Activated CD4-positive, alpha-beta T cell treated with anti-CD3 and anti-CD28 coated beads, Interleukin-2, amount 50 U/mL, for 48 hours (primary cell): Measurements from ENCODE around the gene TULP3.

Experiments used
- DNase-seq, 2 experiments: peaks; one replicate each; pipeline ENCODE4 v3.0.0-alpha.2; 2020

The TULP3 gene

DNA sequence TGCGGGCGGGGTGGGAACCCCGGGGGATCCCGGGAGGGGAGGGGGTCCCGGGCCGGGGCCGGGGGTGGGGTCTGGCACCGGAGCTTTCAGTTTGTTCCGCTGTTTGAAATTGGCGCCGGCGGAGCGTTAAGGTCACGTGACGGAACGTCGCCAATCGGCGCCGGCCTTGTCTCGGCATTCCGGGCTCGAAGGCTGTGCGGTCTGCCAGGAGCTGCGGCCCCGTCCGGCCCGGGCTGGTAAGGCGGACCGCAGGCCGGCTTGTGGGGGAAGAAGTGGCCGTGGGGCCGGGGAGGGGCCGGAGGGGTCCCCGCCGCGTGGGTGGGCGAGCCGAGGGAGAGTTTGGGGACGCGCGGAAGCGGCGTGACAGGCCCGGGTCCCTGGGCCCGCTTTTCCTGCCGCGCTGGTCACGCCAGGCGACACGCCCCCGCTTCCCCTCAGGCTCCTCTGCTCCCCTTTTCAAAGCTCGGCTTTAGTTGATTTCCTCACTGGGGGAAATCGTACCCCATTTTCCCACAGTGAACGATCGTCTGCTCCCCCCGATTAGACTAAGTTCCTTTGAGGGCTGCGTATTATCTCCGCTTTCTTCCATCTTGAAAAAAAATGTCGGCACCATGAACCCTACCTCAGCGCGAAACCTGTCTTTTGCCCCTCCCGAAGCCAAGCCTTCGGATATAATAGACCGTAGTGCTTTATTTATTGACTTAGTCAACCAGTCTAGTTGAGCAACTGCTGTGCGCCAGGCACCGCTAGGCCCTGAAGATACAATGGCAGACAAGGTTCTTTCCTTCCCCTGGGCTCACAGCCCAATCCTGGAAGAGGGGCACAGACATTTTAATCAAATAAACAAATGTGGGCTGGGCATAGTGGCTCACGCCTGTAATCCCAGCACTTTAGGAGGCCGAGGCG lies 13.4 kb upstream of the TULP3 start, which contains the start of the genes FOXM1 and RHNO1:
TSS of gene FOXM1 (minus strand) at position 128 of the 906 bp plus-strand sequence. CDS start 2,696 bp downstream, outside the sequence.
TSS of gene RHNO1 (plus strand) at position 177 of the 906 bp plus-strand sequence. CDS start 8,144 bp downstream, outside the sequence.
- peak; percentile 88 to 89 for DNase-seq

DNA sequence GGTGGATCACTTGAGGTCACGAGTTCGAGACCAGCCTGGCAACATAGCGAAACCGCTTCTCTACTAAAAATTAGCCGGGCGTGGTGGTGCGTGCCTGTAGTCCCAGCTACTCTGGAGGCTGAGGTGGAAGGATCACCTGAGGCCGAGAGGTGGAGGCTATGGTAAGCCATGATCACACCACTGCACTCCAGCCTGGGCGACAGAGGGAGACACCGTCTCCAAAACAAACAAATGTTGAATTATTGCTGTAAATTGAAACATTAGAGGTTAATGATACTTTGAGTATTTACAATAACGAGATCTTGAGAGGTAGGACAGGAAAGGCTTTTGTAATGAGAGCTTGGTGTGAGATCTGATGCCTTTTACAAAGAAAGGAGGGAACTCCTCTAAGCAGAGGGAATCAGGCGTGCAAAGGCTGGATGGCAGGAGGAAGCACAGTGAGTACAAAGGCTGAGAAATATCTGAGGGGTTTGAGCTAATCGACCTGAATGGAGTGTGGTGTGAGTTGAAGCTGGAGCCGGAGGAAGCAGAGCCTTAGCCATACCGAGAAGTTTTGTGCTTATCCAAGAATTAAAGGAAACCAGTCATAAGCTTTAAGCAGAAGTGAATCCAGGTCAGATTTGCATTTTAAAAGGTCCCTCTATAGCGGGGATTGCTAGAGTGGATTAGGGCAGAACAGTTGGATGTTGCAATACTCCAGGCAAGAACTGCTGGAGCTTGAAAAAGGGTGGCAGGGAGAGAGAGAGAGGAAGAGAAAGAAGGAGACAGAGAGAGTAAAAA lies 12.5 kb upstream of the TULP3 start:
- DNase-seq, result peak in 1 of 2 experiments; percentile 16

DNA sequence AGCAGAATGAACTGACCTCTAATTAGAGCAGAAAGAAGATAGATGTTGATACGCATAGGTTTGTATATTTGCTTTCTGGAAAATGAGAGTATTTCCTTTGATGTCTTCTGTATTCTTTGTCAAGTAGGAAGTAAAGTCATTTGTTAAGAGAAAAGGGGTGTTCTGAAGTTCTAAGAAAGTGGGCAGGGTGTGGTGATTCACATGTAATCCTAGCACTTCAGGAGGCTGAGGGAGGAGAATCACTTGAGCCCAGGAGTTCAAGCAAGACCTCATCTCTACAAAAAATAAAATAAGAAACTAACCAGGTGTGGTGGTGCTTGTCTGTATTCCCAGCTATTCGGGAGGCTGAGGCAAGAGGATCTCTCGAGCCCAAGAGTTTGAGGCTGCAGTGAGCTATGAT lies 10.8 kb upstream of the TULP3 start:
- no peak for DNase-seq

DNA sequence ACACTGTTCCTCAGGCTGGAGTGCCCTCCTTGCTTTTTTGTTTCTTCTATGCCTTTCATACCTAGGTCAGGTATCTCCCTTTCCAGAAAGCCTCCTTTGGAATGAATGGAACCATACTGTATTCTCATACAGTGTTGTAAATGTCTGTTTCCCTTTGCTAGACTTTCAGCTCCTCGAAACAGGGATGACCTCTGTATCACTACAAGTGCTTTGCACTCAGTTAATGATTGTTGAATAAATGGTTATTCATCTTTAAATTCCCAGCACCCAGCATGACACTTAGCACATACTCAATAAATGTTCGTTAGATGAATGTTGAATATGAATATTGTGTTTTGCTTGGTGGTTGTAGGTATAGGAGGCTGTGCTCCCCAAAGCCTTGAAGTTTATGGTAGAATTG lies 5.9 kb upstream of the TULP3 start:
- no peak for DNase-seq

DNA sequence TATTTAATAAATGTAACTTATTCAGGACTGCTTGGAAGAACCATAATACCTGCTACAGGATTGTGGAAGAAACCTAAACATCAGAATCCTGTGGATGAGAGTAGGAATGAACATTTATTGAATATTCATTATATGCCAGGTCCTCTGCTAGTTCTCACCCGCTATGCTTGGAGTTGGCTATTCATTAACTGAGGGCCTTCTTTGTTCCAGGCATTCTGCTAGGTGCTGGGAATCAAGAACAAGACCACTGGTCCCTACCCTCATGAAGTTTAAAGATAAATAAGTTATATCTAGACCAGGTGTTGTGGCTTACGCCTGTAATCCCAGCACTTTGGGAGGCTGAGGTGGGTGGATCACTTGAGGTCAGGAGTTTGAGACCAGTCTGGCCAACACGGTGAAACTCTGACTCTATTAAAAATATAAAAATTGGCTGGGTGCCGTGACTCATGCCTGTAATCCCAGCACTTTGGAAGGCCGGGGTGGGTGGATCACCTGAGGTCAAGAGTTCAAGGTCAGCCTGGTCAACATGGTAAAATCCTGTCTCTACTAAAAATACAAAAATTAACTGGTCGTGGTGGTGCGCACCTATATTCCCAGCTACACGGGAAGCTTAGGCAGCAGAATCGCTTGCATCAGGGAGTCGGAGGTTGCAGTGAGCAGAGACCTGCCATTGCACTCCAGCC lies 3.8 kb upstream of the TULP3 start:
- no peak for DNase-seq

DNA sequence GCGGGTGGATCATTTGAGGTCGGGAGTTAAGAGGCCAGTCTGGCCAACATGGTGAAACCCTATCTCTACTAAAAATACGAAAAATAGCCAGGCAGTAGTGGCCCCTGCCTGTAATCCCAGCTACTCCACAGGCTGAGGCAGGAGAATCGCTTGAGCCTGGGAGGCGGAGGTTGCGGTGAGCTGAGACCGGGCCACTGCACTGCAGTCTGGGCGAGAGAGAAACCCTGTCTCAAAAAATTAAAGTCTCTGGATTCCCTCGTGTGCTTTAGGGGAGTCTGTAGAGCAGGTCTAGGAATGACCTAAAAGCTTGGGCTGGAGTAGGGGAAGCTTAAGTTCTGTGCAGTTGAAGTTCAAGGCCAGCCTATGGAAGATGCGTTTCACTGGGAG lies 697 bp upstream of the TULP3 start:
- DNase-seq, result no peak

DNA sequence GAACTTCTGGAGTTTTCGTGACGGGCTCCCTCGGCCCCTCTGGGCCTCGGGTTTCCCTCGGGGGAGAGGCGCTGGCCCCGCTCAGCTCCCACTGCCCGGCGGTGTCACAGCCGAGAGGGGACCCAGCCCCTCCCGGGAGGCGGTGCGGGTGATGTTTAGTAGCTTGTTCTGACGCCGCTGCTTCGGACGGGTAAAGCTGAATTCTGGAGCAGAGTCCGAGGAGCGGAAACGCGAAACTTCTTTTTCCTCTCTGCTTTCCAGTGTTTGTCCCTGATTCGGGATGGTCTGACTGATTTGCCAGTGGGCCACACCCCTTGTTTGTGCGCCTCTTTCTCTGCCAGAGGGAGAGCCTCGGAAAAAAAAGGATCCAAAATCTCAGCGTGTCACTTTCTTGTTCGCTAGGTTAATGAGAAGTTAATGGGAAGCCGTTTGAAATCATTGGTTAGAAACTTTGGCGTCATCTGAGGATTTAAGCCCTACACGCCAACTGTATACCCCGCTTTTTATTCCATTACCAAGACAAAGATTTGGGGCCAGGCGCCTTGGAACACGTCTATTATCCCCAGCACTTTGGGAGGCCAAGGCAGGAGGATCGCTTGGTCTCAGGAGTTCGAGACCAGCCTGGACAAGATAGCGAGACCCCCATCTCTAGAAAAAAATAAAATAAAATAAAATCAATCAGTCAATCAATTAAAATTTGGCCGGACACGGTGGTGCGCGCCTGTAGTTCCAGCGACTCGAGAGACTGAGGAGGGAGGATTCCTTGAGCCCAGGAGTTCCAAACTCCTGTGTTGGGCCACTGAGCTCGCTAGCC lies 756 bp downstream of the TULP3 start:
- DNase-seq, result peak; percentile 26 to 35

DNA sequence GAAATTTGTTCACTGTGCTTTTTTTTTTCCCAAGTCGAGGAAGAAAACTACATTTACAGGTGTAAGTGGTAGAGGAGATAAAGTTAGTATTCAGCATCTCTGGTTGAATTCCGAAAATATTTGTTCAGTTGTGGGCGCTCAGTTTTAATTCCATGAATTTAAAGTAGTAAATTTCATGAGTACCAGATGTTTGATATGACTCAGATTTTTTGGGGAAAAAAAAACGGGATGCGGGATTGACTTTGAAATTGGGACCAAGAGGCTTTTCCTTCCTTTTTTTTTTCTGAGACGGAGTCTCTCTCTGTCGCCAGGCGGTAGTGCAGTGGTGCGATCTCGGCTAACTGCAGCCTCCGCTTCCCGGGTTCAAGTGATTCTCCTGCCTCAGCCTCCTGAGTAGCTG lies 1.6 kb downstream of the TULP3 start:
- no peak for DNase-seq

DNA sequence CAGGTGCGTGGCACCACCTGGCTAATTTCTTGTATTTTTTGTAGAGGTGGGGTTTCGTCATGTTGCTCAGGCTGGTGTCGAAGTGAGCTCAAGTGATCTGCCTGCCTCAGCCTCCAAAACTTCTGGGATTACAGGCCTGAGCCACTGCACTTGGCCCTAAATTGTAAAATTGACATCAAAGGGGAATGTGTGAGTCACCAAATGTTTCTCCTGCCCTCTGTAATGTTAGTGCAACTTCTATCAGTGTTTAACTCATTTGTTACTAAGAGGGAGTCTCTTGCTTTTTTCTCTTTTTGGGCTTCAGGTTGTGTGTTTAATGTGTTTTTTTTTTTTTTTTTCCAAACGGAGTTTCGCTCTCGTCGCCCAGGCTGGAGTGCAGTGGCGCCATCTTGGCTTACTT lies 2.3 kb downstream of the TULP3 start:
- no peak for DNase-seq

DNA sequence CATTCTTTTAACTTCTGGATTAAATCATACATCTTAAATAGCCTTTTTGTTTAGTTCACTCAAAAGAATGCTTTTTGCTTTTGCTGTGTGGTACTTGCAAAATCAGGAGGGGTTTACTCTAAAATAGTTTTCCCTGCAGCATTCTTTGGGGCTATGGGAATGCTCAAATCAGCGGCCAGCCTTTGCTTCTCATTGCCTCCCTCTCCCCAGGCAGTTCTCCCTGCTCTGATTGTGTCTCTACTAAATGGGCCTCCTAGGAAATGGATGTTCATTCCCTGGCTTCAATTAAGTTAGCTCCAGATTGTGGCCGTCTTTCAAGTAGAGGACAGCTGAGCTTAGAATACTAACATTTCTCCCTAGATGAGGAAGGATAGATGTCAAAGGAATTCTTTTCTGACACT lies 4.4 kb downstream of the TULP3 start:
- no peak for DNase-seq

DNA sequence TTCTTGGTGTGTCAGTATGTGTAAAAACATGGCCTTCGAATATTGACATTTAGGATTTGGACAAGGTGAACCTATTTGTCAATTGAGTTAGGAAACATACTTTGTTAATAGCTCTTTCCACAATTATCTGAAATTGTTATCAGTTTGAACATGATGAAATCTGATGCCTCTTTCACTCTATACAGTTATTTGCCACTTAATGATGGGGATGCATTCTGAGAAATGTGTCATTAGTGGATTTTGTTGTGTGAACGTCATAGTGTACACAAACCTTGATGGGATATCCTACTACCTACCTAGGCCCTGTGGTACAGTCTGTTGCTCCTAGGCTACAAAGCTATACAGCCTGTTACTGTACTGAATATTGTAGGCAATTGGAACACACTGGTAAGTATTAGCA lies 4.8 kb downstream of the TULP3 start:
- no peak for DNase-seq

DNA sequence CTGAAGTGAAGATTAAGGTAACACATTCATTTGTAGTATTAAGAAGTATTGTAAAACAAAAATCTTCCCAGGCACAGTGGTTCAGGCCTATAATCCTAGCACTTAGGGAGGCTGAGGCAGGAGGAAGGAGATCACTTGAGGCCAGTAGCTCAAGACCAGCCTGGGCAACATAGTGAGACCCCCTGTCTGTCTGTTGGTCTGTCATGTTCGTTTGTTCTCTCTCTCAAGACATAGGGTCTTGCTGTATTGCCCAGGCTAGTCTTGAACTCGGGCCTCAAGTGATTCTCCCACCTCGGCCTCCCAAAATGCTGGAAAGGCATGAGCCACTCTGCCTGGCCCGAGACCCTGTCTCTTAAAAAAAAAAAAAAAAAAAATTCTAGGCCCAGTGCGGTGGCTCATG lies 6.7 kb downstream of the TULP3 start:
- DNase-seq, result no peak

DNA sequence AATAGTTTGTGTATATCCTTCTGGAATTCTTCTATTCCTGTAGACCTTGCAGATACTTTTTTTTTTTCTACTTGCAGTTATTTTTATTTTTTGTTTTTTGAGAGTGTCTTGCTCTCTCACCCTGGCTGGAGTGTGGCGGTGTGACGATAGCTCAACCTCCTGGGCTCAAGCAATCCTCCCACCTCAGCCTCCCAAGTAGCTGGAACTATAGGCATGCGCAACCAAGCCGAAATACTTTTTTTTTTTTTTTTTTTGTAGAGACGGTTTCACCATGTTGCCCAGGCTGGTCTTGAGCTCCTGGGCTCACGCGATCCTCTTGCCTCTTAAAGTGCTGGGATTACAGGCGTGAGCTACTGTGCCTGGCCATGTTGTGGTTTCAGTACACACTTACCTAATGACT lies 10.0 kb downstream of the TULP3 start:
- DNase-seq, result no peak

DNA sequence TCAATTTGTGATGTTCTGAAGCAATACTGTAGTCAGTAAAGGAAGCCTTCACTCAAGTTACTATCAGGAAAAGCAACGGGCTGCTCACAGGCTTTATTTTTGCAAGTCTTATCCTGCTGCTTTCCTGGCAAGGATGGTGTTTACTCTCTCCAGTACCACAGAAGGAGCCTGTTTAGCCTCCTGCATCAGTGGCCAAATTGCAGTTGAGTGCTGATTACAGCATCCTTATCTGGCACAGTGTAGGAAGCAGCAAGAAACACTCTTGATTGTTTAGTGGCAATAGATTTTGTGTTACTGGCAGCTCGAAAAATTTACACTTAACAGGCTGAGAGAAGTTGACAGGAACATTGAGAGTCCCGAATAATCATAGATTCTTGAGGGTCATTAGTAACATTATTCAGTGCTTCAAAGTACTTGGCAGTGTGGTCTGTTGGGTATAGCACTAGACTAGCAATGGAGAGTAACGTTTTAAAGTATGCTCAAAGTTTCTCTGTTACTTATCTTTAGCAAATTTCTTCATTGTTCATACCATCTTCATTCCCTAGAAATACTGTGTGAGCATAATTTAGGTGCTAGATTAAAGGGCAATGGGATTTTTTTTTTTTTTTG lies 11.7 kb downstream of the TULP3 start:
- no peak for DNase-seq

DNA sequence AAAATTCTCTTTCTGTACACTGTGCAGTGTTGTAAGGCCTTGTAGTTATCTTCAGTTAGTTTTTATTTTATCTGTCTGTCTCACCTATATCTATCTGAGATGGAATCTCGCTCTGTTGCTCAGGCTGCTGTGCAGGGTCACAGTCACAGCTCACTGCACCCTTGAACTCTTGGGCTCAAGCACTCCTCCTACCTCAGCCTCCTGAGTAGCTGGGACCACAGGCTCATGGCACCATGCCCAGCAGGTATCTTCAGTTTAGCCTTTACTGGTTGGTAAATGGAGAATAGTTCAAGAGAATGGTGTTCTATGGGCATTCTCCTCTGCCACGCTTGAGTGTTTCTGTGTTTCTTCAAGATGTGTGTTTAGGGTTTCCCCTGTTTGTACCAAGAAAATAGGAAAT lies 13.6 kb downstream of the TULP3 start:
- no peak for DNase-seq

DNA sequence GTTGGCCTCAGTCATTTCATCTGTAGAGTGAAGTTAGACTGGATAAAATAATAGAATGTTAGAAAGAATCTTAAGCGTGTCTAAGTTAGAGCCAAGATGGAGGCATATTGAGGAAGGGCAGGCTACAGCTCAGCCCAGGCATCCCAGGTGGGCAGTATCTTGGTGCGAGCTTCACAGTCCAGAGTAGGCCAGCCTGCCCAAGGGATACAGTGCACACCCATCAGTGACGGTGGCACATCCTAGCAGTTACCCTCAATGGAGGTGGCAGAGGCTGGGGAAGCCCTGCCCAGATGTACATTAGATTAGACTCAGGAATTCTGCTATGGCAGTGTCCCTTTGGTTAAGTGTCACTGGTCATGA lies 21.5 kb downstream of the TULP3 start:
- DNase-seq, result no peak

DNA sequence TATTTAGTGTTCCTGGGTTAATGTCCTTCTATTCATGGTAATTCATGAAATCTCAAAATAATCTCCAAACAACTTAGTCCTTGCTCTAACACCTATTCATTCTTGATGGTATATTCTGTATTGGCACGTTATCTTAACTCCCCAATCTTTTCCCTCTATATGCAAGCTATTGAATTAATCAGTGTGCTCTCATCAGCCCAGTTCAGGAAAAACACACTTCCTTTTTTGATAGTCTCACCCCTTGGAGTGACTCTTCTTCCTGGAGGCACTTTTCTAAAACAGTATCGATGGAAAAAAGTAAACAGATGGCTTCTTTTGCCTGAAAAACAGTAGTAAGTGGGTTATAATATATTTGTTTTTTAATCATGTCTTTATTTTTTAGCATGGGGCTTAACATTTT lies 28.6 kb downstream of the TULP3 start:
- no peak for DNase-seq

DNA sequence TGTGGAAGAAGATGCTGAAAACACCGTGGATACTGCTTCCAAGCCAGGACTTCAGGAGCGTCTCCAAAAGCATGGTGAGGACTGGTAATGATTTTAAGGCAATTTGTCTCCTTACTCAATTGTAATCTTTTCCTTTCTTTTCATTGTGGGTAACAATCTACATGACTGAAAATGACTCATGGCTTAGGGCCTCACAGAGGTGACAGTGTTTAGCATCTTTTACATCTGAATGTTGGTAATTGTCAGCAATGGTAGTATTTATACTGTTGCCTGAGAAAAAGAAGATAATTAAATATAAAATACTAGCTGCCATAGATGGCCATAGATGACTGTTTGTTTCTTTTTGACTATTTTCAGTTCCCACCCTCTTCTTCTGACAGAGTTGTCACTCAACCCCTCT lies 31.6 kb downstream of the TULP3 start:
- DNase-seq, result no peak

DNA sequence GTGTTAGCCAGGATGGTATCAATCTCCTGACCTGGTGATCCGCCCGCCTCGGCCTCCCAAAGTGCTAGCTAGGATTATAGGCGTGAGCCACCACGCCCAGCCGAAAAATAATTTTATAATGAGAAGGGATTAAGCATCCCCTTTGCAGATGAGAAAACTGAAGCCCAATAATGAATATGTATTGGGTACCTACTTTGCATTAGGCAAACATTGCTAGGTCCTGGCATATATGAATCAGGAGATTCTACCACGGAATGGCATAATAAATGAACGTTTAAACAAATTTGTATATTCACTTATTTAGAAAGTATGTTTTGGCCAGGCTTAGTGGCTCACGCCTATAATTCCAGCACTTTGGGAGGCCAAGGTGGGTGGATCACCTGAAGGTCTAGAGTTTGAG lies 32.4 kb downstream of the TULP3 start:
- no peak for DNase-seq

DNA sequence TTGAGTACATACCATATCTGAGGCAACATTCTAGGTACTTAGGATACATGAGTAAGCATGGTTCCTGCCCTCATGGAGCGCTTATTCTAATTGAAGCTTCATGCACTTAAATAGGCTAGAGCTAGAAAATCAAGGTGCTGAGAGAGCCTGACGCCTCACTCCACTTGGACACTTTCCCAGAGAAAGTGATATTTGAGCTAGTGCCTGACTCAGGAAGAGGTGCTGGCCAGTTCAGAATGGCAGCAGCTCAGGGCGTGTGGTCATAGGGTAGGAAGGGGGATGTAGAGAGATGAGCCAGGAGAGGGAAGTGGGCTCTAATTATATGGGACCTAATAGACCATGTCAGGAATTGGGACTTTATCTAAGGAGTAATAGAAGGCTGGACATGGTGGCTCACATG lies 33.3 kb downstream of the TULP3 start:
- no peak for DNase-seq

DNA sequence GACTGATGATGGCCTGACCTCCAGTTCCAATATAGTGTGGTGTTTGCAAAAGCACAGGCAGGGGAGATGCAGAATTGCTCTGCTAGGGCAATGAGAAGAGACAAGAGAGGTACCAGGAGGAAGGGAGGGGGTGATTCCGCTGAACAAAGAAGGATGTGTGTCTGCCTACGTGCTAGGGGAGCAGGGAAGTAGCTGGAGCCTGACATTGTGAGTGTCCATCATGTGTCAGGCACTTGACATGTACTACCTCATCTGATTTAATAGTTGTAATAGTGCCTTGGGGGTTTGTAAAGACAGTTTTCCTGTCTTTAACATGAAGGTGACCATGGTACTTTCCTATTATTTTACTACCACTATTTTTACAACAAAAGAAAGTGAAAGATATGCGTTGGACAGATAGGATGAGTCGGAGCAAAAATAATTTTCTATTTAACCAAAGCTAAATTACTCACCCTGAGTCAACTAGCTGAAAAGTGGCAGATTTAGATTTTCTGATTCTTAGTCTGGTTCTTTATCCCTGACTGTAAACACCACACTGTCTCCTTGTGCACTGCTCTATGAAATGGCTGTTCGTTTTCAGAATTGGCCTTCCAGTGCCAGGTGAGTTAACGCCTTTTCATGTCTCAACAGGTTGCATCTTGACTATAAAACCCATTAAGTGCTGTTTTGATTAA lies 34.8 kb downstream of the TULP3 start:
- DNase-seq, result no peak

DNA sequence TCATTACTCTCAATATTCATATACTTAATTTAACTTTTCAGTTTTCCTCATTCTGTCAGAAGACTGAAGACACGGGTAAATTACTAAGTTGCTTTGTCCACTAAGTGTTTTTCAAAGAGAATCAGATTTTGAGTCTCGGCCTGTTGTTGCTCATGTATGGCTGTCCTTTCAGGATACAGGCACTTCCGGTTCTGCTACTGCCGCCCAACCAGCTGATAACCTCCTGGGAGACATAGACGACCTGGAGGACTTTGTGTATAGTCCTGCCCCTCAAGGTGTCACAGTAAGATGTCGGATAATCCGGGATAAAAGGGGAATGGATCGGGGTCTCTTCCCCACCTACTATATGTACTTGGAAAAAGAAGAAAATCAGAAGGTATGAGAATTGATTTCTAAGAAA lies 40.2 kb downstream of the TULP3 start:
- no peak for DNase-seq
